ENCODE results near the gene RIMS1.

RIMS1 gene

DNA sequence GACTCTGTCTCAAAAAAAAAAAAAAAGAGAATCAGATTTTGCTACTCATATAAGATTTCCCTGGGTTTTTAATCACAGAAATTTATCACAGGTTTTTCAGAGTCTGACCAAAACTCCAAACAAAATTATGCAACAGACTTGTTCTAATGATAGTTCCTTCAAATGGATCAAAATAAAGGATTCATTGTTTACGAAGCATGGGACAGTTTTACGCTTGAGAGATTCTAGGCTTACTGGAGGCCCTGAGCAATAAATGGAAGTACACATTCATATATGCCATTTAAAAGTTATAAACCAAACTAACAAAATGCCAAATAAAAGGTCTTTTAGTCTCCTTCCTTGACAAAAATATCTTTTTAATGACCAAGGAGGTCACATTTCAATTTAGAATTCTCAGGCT is 490.4 kb downstream of the RIMS1 start:
- TF ChIP-seq BACH2 (CRISPR knock-in tag; IDR thresholded peaks at IDR 0.05; ENCODE audit: borderline replicate concordance) = no peak
- TF ChIP-seq ISL1 (CRISPR knock-in tag; IDR thresholded peaks at IDR 0.05) = no peak
- TF ChIP-seq, protein P1, sequence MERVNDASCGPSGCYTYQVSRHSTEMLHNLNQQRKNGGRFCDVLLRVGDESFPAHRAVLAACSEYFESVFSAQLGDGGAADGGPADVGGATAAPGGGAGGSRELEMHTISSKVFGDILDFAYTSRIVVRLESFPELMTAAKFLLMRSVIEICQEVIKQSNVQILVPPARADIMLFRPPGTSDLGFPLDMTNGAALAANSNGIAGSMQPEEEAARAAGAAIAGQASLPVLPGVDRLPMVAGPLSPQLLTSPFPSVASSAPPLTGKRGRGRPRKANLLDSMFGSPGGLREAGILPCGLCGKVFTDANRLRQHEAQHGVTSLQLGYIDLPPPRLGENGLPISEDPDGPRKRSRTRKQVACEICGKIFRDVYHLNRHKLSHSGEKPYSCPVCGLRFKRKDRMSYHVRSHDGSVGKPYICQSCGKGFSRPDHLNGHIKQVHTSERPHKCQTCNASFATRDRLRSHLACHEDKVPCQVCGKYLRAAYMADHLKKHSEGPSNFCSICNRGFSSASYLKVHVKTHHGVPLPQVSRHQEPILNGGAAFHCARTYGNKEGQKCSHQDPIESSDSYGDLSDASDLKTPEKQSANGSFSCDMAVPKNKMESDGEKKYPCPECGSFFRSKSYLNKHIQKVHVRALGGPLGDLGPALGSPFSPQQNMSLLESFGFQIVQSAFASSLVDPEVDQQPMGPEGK (CRISPR knock-in tag; IDR thresholded peaks at IDR 0.05; ENCODE audit: borderline replicate concordance) = no peak
- TF ChIP-seq OSR1 (CRISPR knock-in tag; IDR thresholded peaks at IDR 0.05) = no peak
- TF ChIP-seq, protein P2, sequence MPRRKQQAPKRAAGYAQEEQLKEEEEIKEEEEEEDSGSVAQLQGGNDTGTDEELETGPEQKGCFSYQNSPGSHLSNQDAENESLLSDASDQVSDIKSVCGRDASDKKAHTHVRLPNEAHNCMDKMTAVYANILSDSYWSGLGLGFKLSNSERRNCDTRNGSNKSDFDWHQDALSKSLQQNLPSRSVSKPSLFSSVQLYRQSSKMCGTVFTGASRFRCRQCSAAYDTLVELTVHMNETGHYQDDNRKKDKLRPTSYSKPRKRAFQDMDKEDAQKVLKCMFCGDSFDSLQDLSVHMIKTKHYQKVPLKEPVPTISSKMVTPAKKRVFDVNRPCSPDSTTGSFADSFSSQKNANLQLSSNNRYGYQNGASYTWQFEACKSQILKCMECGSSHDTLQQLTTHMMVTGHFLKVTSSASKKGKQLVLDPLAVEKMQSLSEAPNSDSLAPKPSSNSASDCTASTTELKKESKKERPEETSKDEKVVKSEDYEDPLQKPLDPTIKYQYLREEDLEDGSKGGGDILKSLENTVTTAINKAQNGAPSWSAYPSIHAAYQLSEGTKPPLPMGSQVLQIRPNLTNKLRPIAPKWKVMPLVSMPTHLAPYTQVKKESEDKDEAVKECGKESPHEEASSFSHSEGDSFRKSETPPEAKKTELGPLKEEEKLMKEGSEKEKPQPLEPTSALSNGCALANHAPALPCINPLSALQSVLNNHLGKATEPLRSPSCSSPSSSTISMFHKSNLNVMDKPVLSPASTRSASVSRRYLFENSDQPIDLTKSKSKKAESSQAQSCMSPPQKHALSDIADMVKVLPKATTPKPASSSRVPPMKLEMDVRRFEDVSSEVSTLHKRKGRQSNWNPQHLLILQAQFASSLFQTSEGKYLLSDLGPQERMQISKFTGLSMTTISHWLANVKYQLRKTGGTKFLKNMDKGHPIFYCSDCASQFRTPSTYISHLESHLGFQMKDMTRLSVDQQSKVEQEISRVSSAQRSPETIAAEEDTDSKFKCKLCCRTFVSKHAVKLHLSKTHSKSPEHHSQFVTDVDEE (CRISPR knock-in tag; IDR thresholded peaks at IDR 0.05) = no peak
- no peak for TF ChIP-seq CSDC2 (CRISPR knock-in tag; IDR thresholded peaks at IDR 0.05)
- TF ChIP-seq ZFP30 (CRISPR knock-in tag; IDR thresholded peaks at IDR 0.05) = no peak
- TF ChIP-seq ZNF565 (CRISPR knock-in tag; conservative IDR thresholded peaks at IDR 0.05; ENCODE audit: low read depth) = no peak
- TF ChIP-seq ZNF8 (CRISPR knock-in tag; IDR thresholded peaks at IDR 0.05) = no peak
- TF ChIP-seq TOX (CRISPR knock-in tag; IDR thresholded peaks at IDR 0.05; ENCODE audit: borderline replicate concordance) = no peak
- TF ChIP-seq TCF4 (CRISPR knock-in tag; IDR thresholded peaks at IDR 0.05; ENCODE audit: borderline replicate concordance) = no peak
- TF ChIP-seq ZFP3 (CRISPR knock-in tag; IDR thresholded peaks at IDR 0.05) = no peak
- no peak for TF ChIP-seq ESRRG (CRISPR knock-in tag; IDR thresholded peaks at IDR 0.05)
- no peak for TF ChIP-seq PPARA (CRISPR knock-in tag; IDR thresholded peaks at IDR 0.05; ENCODE audit: borderline replicate concordance)
- no peak for TF ChIP-seq ARNTL (CRISPR knock-in tag; IDR thresholded peaks at IDR 0.05; ENCODE audit: borderline replicate concordance, low read depth)
- TF ChIP-seq GLIS3 (CRISPR knock-in tag; IDR thresholded peaks at IDR 0.05) = no peak
- no peak for TF ChIP-seq ZC3H10 (CRISPR knock-in tag; IDR thresholded peaks at IDR 0.05)
- ATAC-seq = no peak

DNA sequence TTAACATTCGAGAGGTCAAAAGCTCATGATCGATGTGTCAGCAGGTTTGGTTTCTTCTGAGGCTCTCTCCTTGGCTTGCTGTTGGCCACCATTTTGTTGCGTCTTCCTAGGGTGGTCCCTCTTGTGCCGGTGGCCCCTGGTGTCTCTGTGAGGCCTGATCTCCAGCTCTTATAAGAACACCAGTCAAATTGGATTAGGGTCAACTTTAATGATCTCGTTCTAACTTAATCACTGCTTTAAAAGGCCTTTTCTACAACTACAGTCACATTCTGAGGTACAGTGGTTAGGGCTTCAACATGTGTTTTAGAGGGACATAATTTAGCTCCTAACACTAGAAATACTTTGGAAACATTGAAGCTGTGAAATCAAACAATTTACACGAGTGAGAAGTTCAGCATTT is 494.7 kb downstream of the RIMS1 start:
- TF ChIP-seq, protein P2 (CRISPR knock-in tag; IDR thresholded peaks at IDR 0.05) = no peak
- no peak for TF ChIP-seq ZC3H10 (CRISPR knock-in tag; IDR thresholded peaks at IDR 0.05)
- no peak for TF ChIP-seq TCF4 (CRISPR knock-in tag; IDR thresholded peaks at IDR 0.05; ENCODE audit: borderline replicate concordance)
- TF ChIP-seq GLIS3 (CRISPR knock-in tag; IDR thresholded peaks at IDR 0.05) = no peak
- TF ChIP-seq, protein P3, sequence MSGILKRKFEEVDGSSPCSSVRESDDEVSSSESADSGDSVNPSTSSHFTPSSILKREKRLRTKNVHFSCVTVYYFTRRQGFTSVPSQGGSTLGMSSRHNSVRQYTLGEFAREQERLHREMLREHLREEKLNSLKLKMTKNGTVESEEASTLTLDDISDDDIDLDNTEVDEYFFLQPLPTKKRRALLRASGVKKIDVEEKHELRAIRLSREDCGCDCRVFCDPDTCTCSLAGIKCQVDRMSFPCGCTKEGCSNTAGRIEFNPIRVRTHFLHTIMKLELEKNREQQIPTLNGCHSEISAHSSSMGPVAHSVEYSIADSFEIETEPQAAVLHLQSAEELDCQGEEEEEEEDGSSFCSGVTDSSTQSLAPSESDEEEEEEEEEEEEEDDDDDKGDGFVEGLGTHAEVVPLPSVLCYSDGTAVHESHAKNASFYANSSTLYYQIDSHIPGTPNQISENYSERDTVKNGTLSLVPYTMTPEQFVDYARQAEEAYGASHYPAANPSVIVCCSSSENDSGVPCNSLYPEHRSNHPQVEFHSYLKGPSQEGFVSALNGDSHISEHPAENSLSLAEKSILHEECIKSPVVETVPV (CRISPR knock-in tag; IDR thresholded peaks at IDR 0.05) = no peak
- TF ChIP-seq CSDC2 (CRISPR knock-in tag; IDR thresholded peaks at IDR 0.05) = no peak
- TF ChIP-seq, protein P4, sequence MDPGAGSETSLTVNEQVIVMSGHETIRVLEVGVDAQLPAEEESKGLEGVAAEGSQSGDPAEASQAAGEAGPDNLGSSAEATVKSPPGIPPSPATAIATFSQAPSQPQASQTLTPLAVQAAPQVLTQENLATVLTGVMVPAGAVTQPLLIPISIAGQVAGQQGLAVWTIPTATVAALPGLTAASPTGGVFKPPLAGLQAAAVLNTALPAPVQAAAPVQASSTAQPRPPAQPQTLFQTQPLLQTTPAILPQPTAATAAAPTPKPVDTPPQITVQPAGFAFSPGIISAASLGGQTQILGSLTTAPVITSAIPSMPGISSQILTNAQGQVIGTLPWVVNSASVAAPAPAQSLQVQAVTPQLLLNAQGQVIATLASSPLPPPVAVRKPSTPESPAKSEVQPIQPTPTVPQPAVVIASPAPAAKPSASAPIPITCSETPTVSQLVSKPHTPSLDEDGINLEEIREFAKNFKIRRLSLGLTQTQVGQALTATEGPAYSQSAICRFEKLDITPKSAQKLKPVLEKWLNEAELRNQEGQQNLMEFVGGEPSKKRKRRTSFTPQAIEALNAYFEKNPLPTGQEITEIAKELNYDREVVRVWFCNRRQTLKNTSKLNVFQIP (CRISPR knock-in tag; IDR thresholded peaks at IDR 0.05; ENCODE audit: borderline replicate concordance, low read depth) = no peak
- TF ChIP-seq ARNTL (CRISPR knock-in tag; IDR thresholded peaks at IDR 0.05; ENCODE audit: borderline replicate concordance, low read depth) = no peak
- no peak for ATAC-seq
